Uterus (tissue), 4 donors: Measurements from ENCODE around the gene NUTF2. TPM values are rescaled to one million over a fixed set of nuclear protein-coding genes. Genes with fewer than 3 reads are reported as not detected.

Source experiments
- DNase-seq, 2 donors: peaks; one replicate each; pipeline ENCODE4 v3.0.0-alpha.2; 2019 to 2020
- H3K27ac ChIP-seq, 2 donors: fragments of 200-600 bp; sonication (generic); 1 replicate in 1 of 2; 2 replicates in 1 of 2; pipeline ENCODE4 v1.5.1; 2016 to 2018
- H3K27me3 ChIP-seq, 2 donors: fragments of 200-600 bp; sonication (generic); one replicate each; pipeline ENCODE4 v1.5.1; 2018 to 2019; ENCODE audit warnings: control low read depth in 1 of 2
- H3K36me3 ChIP-seq, 2 donors: fragments of 200-600 bp; sonication (generic); one replicate each; pipeline ENCODE4 v1.5.1; 2019; ENCODE audit warnings: control low read depth in 1 of 2
- H3K4me1 ChIP-seq, 2 donors: fragments of 200-600 bp; sonication (generic); one replicate each; pipeline ENCODE4 v1.5.1; 2018 to 2019; ENCODE audit warnings: control low read depth in 1 of 2
- H3K4me3 ChIP-seq, 2 donors: fragments of 200-600 bp; sonication (generic); 1 replicate in 1 of 2; 2 replicates in 1 of 2; pipeline ENCODE4 v1.5.1; 2018 to 2019; ENCODE audit warnings: mild to moderate bottlenecking in 1 of 2
- H3K9me3 ChIP-seq, 2 donors: fragments of 200-600 bp; sonication (generic); one replicate each; pipeline ENCODE4 v1.5.1; 2019; ENCODE audit warnings: control low read depth in 1 of 2
- POLR2A ChIP-seq, 2 donors: fragments of 450-650 bp; IDR thresholded peaks; one replicate each; pipeline ENCODE4 v1.6.1; 2016; ENCODE audit warnings: antibody characterized with exemption in 2 of 2, mild to moderate bottlenecking in 1 of 2, moderate library complexity in 1 of 2
- intact Hi-C: fragments of 100-400 bp; cut with DNase I; formaldehyde crosslinking; loops from one replicate; pipeline ENCODE4 v1.15.1; 2023; ENCODE audit warnings: low total_unique reads
- total RNA-seq, 4 donors: library from RNA; depleted of rRNA in 3 of 4; stranded (reverse); fragments of >200 nt in 3 of 4; gene quantifications; one replicate each; pipeline versions ENCODE4 v1.1.0 to v1.2.4, GENCODE V29; 2014 to 2023
- TF ChIP-seq, protein P1 (sequence below), 4 experiments: fragments of 200-600 bp in 2 of 4; fragments of 450-650 bp in 2 of 4; sonication (generic) in 2 of 4; IDR thresholded peaks; one replicate each; pipeline ENCODE4 v1.5.1; 2016 to 2019; ENCODE audit warnings: antibody characterized with exemption in 4 of 4, mild to moderate bottlenecking in 2 of 4, moderate library complexity in 1 of 4
- donor health status: DM: yes; HTN: yes; CAD: no.

The NUTF2 gene
- total RNA-seq, 4 donors from 2014 or later = 43.8 to 76.1 (median 65.4) TPM

DNA sequence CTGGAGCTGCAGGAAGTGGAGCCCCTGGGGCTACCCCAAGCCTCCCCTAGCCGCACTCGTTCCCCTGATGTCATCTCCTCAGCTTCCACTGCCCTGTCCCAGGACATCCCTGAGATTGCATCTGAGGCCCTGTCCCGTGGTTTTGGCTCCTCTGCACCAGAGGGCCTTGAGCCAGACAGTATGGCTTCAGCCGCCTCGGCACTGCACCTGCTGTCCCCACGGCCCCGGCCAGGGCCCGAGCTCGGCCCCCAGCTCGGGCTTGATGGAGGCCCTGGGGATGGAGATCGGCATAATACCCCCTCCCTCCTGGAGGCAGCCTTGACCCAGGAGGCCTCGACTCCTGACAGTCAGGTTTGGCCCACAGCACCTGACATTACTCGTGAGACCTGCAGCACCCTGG lies 33.9 kb downstream of the NUTF2 start:
- DNase-seq = no peak
- no peaks in the 10 kb centered on the region for H3K9me3 ChIP-seq
- no peak overlapping the region for H3K4me3 ChIP-seq
- H3K27ac ChIP-seq = no peak overlapping the region
- no peaks in the 10 kb centered on the region for H3K27me3 ChIP-seq
- H3K4me1 ChIP-seq = peaks cover 3 to 5% of the 10 kb centered on the region in 2 donors
- no peaks in the 10 kb centered on the region for H3K36me3 ChIP-seq
- intact Hi-C loops = loop anchor here (5.0 kb wide), 1 partner anchor 47 kb away; no protein-coding TSS in a partner anchor
- TF ChIP-seq, protein P1, sequence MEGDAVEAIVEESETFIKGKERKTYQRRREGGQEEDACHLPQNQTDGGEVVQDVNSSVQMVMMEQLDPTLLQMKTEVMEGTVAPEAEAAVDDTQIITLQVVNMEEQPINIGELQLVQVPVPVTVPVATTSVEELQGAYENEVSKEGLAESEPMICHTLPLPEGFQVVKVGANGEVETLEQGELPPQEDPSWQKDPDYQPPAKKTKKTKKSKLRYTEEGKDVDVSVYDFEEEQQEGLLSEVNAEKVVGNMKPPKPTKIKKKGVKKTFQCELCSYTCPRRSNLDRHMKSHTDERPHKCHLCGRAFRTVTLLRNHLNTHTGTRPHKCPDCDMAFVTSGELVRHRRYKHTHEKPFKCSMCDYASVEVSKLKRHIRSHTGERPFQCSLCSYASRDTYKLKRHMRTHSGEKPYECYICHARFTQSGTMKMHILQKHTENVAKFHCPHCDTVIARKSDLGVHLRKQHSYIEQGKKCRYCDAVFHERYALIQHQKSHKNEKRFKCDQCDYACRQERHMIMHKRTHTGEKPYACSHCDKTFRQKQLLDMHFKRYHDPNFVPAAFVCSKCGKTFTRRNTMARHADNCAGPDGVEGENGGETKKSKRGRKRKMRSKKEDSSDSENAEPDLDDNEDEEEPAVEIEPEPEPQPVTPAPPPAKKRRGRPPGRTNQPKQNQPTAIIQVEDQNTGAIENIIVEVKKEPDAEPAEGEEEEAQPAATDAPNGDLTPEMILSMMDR (IDR thresholded peaks at IDR 0.05) = no peak
- no peak for TF ChIP-seq POLR2A (IDR thresholded peaks at IDR 0.05)

DNA sequence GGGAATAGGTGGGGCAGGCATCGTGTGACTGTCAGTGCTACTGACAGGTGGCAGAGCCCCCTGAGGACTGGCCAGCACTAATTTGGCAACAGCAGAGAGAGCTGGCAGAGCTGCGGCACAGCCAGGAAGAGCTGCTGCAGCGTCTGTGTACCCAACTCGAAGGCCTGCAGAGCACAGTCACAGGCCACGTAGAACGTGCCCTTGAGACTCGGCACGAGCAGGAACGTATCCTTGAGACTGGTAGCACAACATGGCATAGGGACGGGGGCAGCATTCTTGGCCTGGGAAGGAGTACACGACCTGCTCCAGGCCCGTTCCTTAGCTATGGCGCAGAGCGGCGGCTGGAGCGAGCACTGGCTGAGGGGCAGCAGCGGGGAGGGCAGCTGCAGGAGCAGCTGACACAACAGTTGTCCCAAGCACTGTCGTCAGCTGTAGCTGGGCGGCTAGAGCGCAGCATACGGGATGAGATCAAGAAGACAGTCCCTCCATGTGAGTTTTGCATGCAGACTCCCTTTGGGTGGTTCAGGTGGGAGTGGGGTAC lies 35.0 kb downstream of the NUTF2 start:
- H3K27me3 ChIP-seq = no peaks in the 10 kb centered on the region
- H3K4me1 ChIP-seq = peaks cover 0 to 5% of the 10 kb centered on the region in 2 donors
- intact Hi-C loops = loop anchor here (5.0 kb wide), 1 partner anchor 46 kb away; no protein-coding TSS in a partner anchor
- DNase-seq = no peak
- no peaks in the 10 kb centered on the region for H3K9me3 ChIP-seq
- TF ChIP-seq POLR2A (IDR thresholded peaks at IDR 0.05) = no peak
- TF ChIP-seq, protein P1 (IDR thresholded peaks at IDR 0.05) = no peak
- H3K4me3 ChIP-seq = no peak overlapping the region
- H3K36me3 ChIP-seq = no peaks in the 10 kb centered on the region
- H3K27ac ChIP-seq = no peak overlapping the region

DNA sequence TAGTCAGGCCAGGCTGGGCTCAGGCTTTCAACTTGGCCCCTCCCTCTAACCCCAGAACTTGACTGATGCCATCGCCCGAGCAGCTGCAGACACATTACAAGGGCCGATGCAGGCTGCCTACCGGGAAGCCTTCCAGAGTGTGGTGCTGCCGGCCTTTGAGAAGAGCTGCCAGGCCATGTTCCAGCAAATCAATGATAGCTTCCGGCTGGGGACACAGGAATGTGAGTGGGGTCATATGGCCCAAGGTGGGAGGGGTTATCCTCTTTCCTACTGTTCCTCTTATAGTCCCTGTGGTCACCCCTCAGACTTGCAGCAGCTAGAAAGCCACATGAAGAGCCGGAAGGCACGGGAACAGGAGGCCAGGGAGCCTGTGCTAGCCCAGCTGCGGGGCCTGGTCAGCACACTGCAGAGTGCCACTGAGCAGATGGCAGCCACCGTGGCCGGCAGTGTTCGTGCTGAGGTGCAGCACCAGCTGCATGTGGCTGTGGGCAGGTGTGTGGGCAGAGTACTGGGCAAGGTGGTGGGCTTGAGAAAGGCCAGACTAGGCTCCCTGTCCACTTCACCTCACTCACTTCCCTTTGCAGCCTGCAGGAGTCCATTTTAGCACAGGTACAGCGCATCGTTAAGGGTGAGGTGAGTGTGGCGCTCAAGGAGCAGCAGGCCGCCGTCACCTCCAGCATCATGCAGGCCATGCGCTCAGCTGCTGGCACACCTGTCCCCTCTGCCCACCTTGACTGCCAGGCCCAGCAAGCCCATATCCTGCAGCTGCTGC lies 35.8 kb downstream of the NUTF2 start:
- peaks cover 0 to 5% of the 10 kb centered on the region in 2 donors for H3K4me1 ChIP-seq
- TF ChIP-seq POLR2A (IDR thresholded peaks at IDR 0.05) = no peak
- TF ChIP-seq, protein P1 (IDR thresholded peaks at IDR 0.05) = no peak
- no peak overlapping the region for H3K4me3 ChIP-seq
- DNase-seq = no peak
- no peak overlapping the region for H3K27ac ChIP-seq
- intact Hi-C loops = loop anchor here (5.0 kb wide), 1 partner anchor 45 kb away; no protein-coding TSS in a partner anchor
- no peaks in the 10 kb centered on the region for H3K27me3 ChIP-seq
- H3K9me3 ChIP-seq = no peaks in the 10 kb centered on the region
- no peaks in the 10 kb centered on the region for H3K36me3 ChIP-seq

DNA sequence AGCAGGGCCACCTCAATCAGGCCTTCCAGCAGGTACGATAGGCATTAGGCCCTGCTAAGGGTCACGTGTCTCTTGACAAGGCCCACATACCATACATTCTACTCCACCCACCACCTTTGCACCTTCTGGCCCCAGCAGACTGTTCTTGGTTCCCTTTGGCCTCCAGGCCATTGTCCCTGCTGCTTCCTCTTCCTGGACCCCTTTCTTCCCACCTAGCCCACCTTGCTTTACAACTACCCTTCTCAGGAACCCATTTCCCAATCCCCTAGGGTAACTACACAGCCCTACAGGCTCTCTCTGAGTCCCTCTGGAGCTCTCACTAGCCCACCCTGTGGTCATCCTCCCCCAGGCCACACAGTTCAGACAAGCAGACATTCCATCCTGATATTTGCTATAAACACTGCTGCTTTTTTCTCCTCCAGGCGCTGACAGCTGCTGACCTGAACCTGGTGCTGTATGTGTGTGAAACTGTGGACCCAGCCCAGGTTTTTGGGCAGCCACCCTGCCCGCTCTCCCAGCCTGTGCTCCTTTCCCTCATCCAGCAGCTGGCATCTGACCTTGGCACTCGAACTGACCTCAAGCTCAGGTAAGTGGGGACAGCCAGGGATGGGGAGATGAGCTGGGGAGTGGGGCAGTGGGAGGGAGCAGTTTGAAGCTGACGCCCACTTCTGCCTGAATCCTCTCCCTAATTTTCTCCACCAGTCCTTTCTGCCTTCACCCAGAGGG lies 36.6 kb downstream of the NUTF2 start:
- H3K27ac ChIP-seq = peak overlapping the region in 1 of 2 donors; percentile 72
- no peak overlapping the region for H3K4me3 ChIP-seq
- intact Hi-C loops = loop anchor here (5.0 kb wide), 1 partner anchor 44 kb away; no protein-coding TSS in a partner anchor
- no peaks in the 10 kb centered on the region for H3K27me3 ChIP-seq
- H3K9me3 ChIP-seq = no peaks in the 10 kb centered on the region
- TF ChIP-seq, protein P1 (IDR thresholded peaks at IDR 0.05) = no peak
- no peak for TF ChIP-seq POLR2A (IDR thresholded peaks at IDR 0.05)
- DNase-seq = no peak
- H3K36me3 ChIP-seq = no peaks in the 10 kb centered on the region
- peaks cover 0 to 5% of the 10 kb centered on the region in 2 donors for H3K4me1 ChIP-seq
